Airway epithelial cell (primary cell): ENCODE data around the gene PPP1R15A. TPM values are rescaled to one million over a fixed set of nuclear protein-coding genes. Genes with fewer than 3 reads are reported as not detected.

Experiments
- total RNA-seq: library from RNA; depleted of rRNA; stranded (reverse); fragments of >200 nt; gene quantifications from 2 replicates; pipeline ENCODE4 v1.2.3, GENCODE V29; 2015

Gene PPP1R15A
- 25.3 and 25.5 TPM in 2 replicates for total RNA-seq

DNA sequence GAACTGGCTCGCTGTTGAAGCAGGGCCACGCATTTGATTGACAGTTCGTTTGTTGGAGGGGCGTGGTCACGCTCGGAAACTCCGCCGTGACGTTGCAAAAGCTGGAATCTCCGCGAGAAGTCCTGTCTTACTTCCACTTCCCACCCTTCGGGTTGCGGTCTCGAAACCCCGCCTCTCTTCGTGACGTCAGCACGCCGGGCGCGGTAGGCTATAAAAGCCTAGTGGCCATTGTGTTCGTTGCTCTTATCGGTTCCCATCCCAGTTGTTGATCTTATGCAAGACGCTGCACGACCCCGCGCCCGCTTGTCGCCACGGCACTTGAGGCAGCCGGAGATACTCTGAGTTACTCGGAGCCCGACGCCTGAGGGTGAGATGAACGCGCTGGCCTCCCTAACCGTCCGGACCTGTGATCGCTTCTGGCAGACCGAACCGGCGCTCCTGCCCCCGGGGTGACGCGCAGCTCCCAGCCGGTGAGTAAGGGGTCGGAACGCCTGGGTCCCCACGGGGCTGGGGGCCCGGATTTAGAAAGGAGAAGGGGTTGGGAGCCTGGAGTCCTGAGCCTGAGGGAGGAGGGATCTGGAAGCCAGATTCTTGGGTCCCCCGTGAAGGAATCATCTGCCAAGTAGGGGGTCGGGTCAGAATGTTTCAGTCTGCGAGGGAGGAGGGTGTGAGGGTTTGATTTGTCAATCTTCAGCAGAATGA lies at the start of gene PPP1R15A:
Gene PPP1R15A, plus strand, starts transcription at position 240 of the 702 bp plus-strand sequence. CDS start 813 bp downstream, outside the sequence.

GRCh38 chr19:48836089-48837017 lies 35.9 kb upstream of the PPP1R15A start, which contains the start of gene HSD17B14:
Gene HSD17B14 (minus strand): TSS chr19:48836491. CDS start chr19:48836411, 80 bp downstream.

GRCh38 chr19:48868114-48868886 lies 3.9 kb upstream of the PPP1R15A start, which contains the start of gene PLEKHA4:
Gene PLEKHA4 (minus strand): TSS chr19:48868617. CDS start chr19:48867620, 997 bp downstream.

GRCh38 chr19:48899781-48900476 lies 27.7 kb downstream of the PPP1R15A start, which contains the start of gene NUCB1:
Gene NUCB1 (plus strand): TSS chr19:48900312. CDS start chr19:48900797, 485 bp downstream.

Other genes starting within 250 kb of the PPP1R15A start
- gene DBP, start 235.0 kb upstream of the PPP1R15A start, total RNA-seq, result 9.7 TPM in 2 replicates
- gene CA11, start 226.2 kb upstream of the PPP1R15A start, total RNA-seq, result 2.1 and 2.4 TPM in 2 replicates
- not detected in 2 replicates for gene NTN5, start 199.4 kb upstream of the PPP1R15A start, total RNA-seq
- 10.4 and 10.5 TPM in 2 replicates for gene FUT2, start 176.4 kb upstream of the PPP1R15A start, total RNA-seq
- gene MAMSTR, start 152.7 kb upstream of the PPP1R15A start, total RNA-seq, result 0.85 and 0.88 TPM in 2 replicates
- gene RASIP1, start 131.8 kb upstream of the PPP1R15A start, total RNA-seq, result 3.0 and 4.8 TPM in 2 replicates
- gene IZUMO1, start 125.5 kb upstream of the PPP1R15A start, total RNA-seq, result 0.28 TPM in 1 of 2 replicates, not detected in the other
- 8.0 and 8.2 TPM in 2 replicates for gene FUT1, start 119.8 kb upstream of the PPP1R15A start, total RNA-seq
- gene FGF21, start 116.9 kb upstream of the PPP1R15A start, total RNA-seq, result not detected in 2 replicates
- gene BCAT2, start 61.4 kb upstream of the PPP1R15A start, total RNA-seq, result 43.5 and 69.6 TPM in 2 replicates
- 1.1 and 2.4 TPM in 2 replicates for gene HSD17B14, start 35.9 kb upstream of the PPP1R15A start, total RNA-seq
- gene PLEKHA4, start 3.8 kb upstream of the PPP1R15A start, total RNA-seq, result 1.7 and 5.3 TPM in 2 replicates
- gene TULP2, start 26.3 kb downstream of the PPP1R15A start, total RNA-seq, result not detected in 2 replicates
- 186 and 191 TPM in 2 replicates for gene NUCB1, start 27.9 kb downstream of the PPP1R15A start, total RNA-seq
- 0.33 and 1.1 TPM in 2 replicates for gene DHDH, start 61.3 kb downstream of the PPP1R15A start, total RNA-seq
- gene BAX, start 82.5 kb downstream of the PPP1R15A start, total RNA-seq, result 74.6 and 94.5 TPM in 2 replicates
- gene FTL, start 92.9 kb downstream of the PPP1R15A start, total RNA-seq, result 788 and 1,050 TPM in 2 replicates
- 63.5 and 69.1 TPM in 2 replicates for gene GYS1, start 120.9 kb downstream of the PPP1R15A start, total RNA-seq
- gene RUVBL2, start 121.5 kb downstream of the PPP1R15A start, total RNA-seq, result 300 and 321 TPM in 2 replicates
- gene LHB, start 144.7 kb downstream of the PPP1R15A start, total RNA-seq, result not detected in 2 replicates
- not detected in 2 replicates for gene CGB3, start 151.9 kb downstream of the PPP1R15A start, total RNA-seq
- 0.49 and 1.3 TPM in 2 replicates for gene CGB2, start 159.5 kb downstream of the PPP1R15A start, total RNA-seq
- gene CGB1, start 164.5 kb downstream of the PPP1R15A start, total RNA-seq, result 2.4 TPM in 1 of 2 replicates, not detected in the other
- not detected in 2 replicates for gene CGB5, start 171.4 kb downstream of the PPP1R15A start, total RNA-seq
- gene CGB8, start 176.7 kb downstream of the PPP1R15A start, total RNA-seq, result 0.37 TPM in 1 of 2 replicates, not detected in the other
- 0.23 and 2.3 TPM in 2 replicates for gene CGB7, start 185.3 kb downstream of the PPP1R15A start, total RNA-seq
- gene NTF4, start 192.4 kb downstream of the PPP1R15A start, total RNA-seq, result 5.6 and 6.5 TPM in 2 replicates
- gene KCNA7, start 200.3 kb downstream of the PPP1R15A start, total RNA-seq, result not detected in 2 replicates
- gene SNRNP70, start 213.0 kb downstream of the PPP1R15A start, total RNA-seq, result 208 and 217 TPM in 2 replicates
- 10.3 and 10.5 TPM in 2 replicates for gene LIN7B, start 241.9 kb downstream of the PPP1R15A start, total RNA-seq
- 4.0 and 11.2 TPM in 2 replicates for gene C19orf73, start 246.7 kb downstream of the PPP1R15A start, total RNA-seq
- gene PPFIA3, start 247.1 kb downstream of the PPP1R15A start, total RNA-seq, result 9.9 and 12.8 TPM in 2 replicates